ENCODE results near the gene LAPTM5. TPM values are rescaled to one million over a fixed set of nuclear protein-coding genes. Genes with fewer than 3 reads are reported as not detected.

LAPTM5 gene
- total and polyA plus RNA-seq, 2 of the 8 experiments (the other 6 are each of a cell fraction or from before 2014, with no cell fraction given): 0.37 to 1.4 TPM

- Histone ChIP-seq H3K23me2 (ENCODE audit: low read depth, low read length) (no peaks in the 10 kb centered on the region), H3K27ac (ENCODE audit: low read depth, low read length) (no peak overlapping the region), H3K56ac (replicated peaks; ENCODE audit: insufficient read length, low read depth, low read length) (no peak overlapping the region), H3K4me3 (ENCODE audit: extremely low read depth in 1 of 4, insufficient read depth in 2 of 4, low read depth in 3 of 4, low read length in 4 of 4) (no peak overlapping the region), H3K4ac (replicated peaks; ENCODE audit: insufficient read length, low read depth, low read length) (no peak overlapping the region), H3K36me3 (ENCODE audit: control insufficient read depth in 2 of 4, insufficient read depth in 4 of 4, low read length in 3 of 4) (no peaks in the 10 kb centered on the region), H2AFZ (ENCODE audit: low read length) (no peak overlapping the region), H3K18ac (ENCODE audit: extremely low read depth, low read length) (no peak overlapping the region), H2BK15ac (ENCODE audit: low read length) (no peak overlapping the region), H2BK20ac (ENCODE audit: low read length) (no peak overlapping the region), H3K23ac (ENCODE audit: insufficient read length) (no peak overlapping the region), H3K79me2 (ENCODE audit: control insufficient read depth in 1 of 2, insufficient read depth in 2 of 2, low read length in 2 of 2) (no peaks in the 10 kb centered on the region), H3K4me1 (replicated peaks in 1 of 4; ENCODE audit: control insufficient read depth in 3 of 4, insufficient read depth in 4 of 4, low read length in 3 of 4) (peaks cover 0 to 3% (median 0%) of the 10 kb centered on the region in 4 experiments; a peak in 3 of 7 replicates), H3K9me3 (ENCODE audit: insufficient read depth in 2 of 2, low read depth in 1 of 2, low read length in 1 of 2) (no peaks in the 10 kb centered on the region), H4K5ac (ENCODE audit: insufficient read length, low read depth, low read length) (no peak overlapping the region), H3K4me2 (ENCODE audit: insufficient read depth in 1 of 2, low read depth in 2 of 2, low read length in 2 of 2) (no peak overlapping the region), H3K27me3 (replicated peaks in 1 of 4; ENCODE audit: control insufficient read depth in 3 of 4, extremely low read depth in 1 of 4, insufficient read depth in 3 of 4, low read length in 3 of 4) (no peaks in the 10 kb centered on the region), H2BK120ac (replicated peaks; ENCODE audit: low read depth, low read length) (no peak overlapping the region), H3K79me1 (ENCODE audit: low read depth, low read length) (no peaks in the 10 kb centered on the region), H2AK5ac (ENCODE audit: low read depth, low read length) (no peak overlapping the region), H4K91ac (replicated peaks; ENCODE audit: insufficient read length, low read length) (no peak overlapping the region), H2BK12ac (ENCODE audit: low read depth, low read length) (no peak overlapping the region), H3K14ac (ENCODE audit: insufficient read length) (no peak overlapping the region), H2BK5ac (ENCODE audit: low read depth, low read length) (peak overlapping the region; percentile 11; the same call in 1 of the 2 replicates), H4K8ac (ENCODE audit: extremely low read depth, insufficient read depth, low read length) (no peak overlapping the region), H3K9ac (replicated peaks in 1 of 4; ENCODE audit: extremely low read depth in 1 of 4, low read depth in 3 of 4, low read length in 3 of 4) (no peak overlapping the region), H4K20me1 (replicated peaks in 1 of 2; ENCODE audit: control insufficient read depth in 1 of 2, insufficient read depth in 2 of 2, low read length in 2 of 2) (no peaks in the 10 kb centered on the region)
- FAIRE-seq (no peak), DNase-seq (ENCODE audit: low read depth in 1 of 2, low spot score in 2 of 2) (no peak)
- 87% methylated on average over 12 of the region's 14 CpGs; no CpG with 5 or more reads in 1 of the 2 experiments for WGBS, 2 experiments (ENCODE audit: extremely low coverage in 1 of 2, insufficient coverage in 1 of 2, insufficient read length in 1 of 2, insufficient replicate concordance in 2 of 2, low coverage in 1 of 2, low lambda C conversion rate in 2 of 2, missing lambda C conversion rate in 1 of 2)
- ChIA-PET POLR2A (ENCODE audit: partially characterized antibody) (no interaction called here), CTCF (ENCODE audit: partially characterized antibody) (interaction anchor here (1.9 to 55.1 kb wide), 3 partner anchors 10 to 28 kb away, joined by 13 to 1640 read pairs (median 21); partner anchors contain the start of gene LAPTM5)
- no peak for TF ChIP-seq GABPA (IDR thresholded peaks at IDR 0.05; ENCODE audit: borderline replicate concordance, insufficient read depth, low read length)
- no peak for TF ChIP-seq KDM1A (IDR thresholded peaks at IDR 0.05; ENCODE audit: borderline replicate concordance, low read length)
- TF ChIP-seq EP300 (IDR thresholded peaks at IDR 0.05; ENCODE audit: borderline replicate concordance in 1 of 2, low read depth in 2 of 2, low read length in 2 of 2): no peak
- no peak for TF ChIP-seq ASH2L (IDR thresholded peaks at IDR 0.05; ENCODE audit: low read length)
- TF ChIP-seq TAF1 (IDR thresholded peaks at IDR 0.05; ENCODE audit: low read depth, low read length): no peak
- TF ChIP-seq TCF12 (IDR thresholded peaks at IDR 0.05; ENCODE audit: low read depth, low read length): no peak
- no peak for TF ChIP-seq PHF8 (conservative IDR thresholded peaks at IDR 0.05; ENCODE audit: low read depth, low read length)
Observed at GRCh38 chr1:30737357-30738039, 20.1 kb downstream of the LAPTM5 start.
